Esophagus squamous epithelium (tissue), 5 donors: ENCODE measurements around the gene KLHDC8A. TPM values are rescaled to one million over a fixed set of nuclear protein-coding genes. Genes with fewer than 3 reads are reported as not detected.

ENCODE experiments used
- DNase-seq: peaks from one replicate; lab custom pipeline; 2025; lab: John Stamatoyannopoulos, UW
- H3K27ac ChIP-seq, 4 donors: fragments of 200-600 bp; sonication (generic); one replicate each; pipeline ENCODE4 v1.5.1; 2016 to 2019; ENCODE audit warnings: mild to moderate bottlenecking in 1 of 4
- H3K27me3 ChIP-seq, 4 donors: fragments of 200-600 bp; sonication (generic); 1 replicate in 3 of 4; 2 replicates in 1 of 4; pipeline versions ENCODE4 v1.5.1 to v1.6.0; 2017 to 2021; ENCODE audit warnings: antibody characterized with exemption in 1 of 4
- H3K36me3 ChIP-seq, 3 donors: fragments of 200-600 bp; sonication (generic); one replicate each; pipeline ENCODE4 v1.5.1; 2016 to 2019
- H3K4me1 ChIP-seq, 3 donors: fragments of 200-600 bp; sonication (generic); one replicate each; pipeline ENCODE4 v1.5.1; 2017 to 2019
- H3K4me3 ChIP-seq, 4 donors: fragments of 200-600 bp; sonication (generic); 1 replicate in 3 of 4; 2 replicates in 1 of 4; pipeline ENCODE4 v1.5.1; 2016 to 2019; ENCODE audit warnings: mild to moderate bottlenecking in 2 of 4, moderate library complexity in 1 of 4
- H3K9me3 ChIP-seq, 3 donors: fragments of 200-600 bp; sonication (generic); one replicate each; pipeline ENCODE4 v1.5.1; 2016 to 2019
- POLR2A ChIP-seq, 4 donors: fragments of 450-650 bp; IDR thresholded peaks; one replicate each; pipeline ENCODE4 v1.6.1; 2017; ENCODE audit warnings: antibody characterized with exemption in 4 of 4, mild to moderate bottlenecking in 4 of 4, moderate library complexity in 3 of 4
- WGBS, 2 donors: methylation state at CpG; one replicate each; pipeline ENCODE4 v1.1.5; 2018; 5-methylcytosine and 5-hydroxymethylcytosine counted together
- intact Hi-C: fragments of 100-400 bp; cut with DNase I; formaldehyde crosslinking; loops from one replicate; pipeline ENCODE4 v1.15.0; 2022
- total RNA-seq, 4 donors: library from RNA; depleted of rRNA; stranded (reverse); fragments of >200 nt; gene quantifications; one replicate each; pipeline ENCODE4 v1.1.0, GENCODE V29; 2016
- TF ChIP-seq, protein P1 (sequence below), 6 experiments: fragments of 450-650 bp in 4 of 6; fragments of 200-600 bp in 2 of 6; sonication (generic) in 2 of 6; IDR thresholded peaks; one replicate each; pipeline ENCODE4 v1.5.1; 2016 to 2019; ENCODE audit warnings: antibody characterized with exemption in 6 of 6, mild to moderate bottlenecking in 4 of 6, moderate library complexity in 4 of 6
- donor health status: DM: yes; HTN: yes; CAD: no.

KLHDC8A gene
- total RNA-seq, 4 donors from 2014 or later = 0.97 to 4.4 (median 2.1) TPM

- H3K9me3 ChIP-seq = no peaks in the 10 kb centered on the region
- no peak overlapping the region for H3K4me3 ChIP-seq
- WGBS, 2 donors = 85 to 86% methylated on average over 5 to 6 of the region's 6 CpGs
- H3K27me3 ChIP-seq = peaks cover 0 to 29% (median 0%) of the 10 kb centered on the region in 4 donors
- peaks cover 0 to 13% (median 2%) of the 10 kb centered on the region in 3 donors for H3K4me1 ChIP-seq
- no peak overlapping the region for H3K27ac ChIP-seq
- H3K36me3 ChIP-seq = no peaks in the 10 kb centered on the region
- intact Hi-C loops = no loop called here
- DNase-seq = no peak
- TF ChIP-seq, protein P1, sequence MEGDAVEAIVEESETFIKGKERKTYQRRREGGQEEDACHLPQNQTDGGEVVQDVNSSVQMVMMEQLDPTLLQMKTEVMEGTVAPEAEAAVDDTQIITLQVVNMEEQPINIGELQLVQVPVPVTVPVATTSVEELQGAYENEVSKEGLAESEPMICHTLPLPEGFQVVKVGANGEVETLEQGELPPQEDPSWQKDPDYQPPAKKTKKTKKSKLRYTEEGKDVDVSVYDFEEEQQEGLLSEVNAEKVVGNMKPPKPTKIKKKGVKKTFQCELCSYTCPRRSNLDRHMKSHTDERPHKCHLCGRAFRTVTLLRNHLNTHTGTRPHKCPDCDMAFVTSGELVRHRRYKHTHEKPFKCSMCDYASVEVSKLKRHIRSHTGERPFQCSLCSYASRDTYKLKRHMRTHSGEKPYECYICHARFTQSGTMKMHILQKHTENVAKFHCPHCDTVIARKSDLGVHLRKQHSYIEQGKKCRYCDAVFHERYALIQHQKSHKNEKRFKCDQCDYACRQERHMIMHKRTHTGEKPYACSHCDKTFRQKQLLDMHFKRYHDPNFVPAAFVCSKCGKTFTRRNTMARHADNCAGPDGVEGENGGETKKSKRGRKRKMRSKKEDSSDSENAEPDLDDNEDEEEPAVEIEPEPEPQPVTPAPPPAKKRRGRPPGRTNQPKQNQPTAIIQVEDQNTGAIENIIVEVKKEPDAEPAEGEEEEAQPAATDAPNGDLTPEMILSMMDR (IDR thresholded peaks at IDR 0.05) = no peak
- TF ChIP-seq POLR2A (IDR thresholded peaks at IDR 0.05) = no peak
These were observed 24.6 kb upstream of the KLHDC8A start for GRCh38 chr1:205381305-205381704.

- TF ChIP-seq, protein P1 (IDR thresholded peaks at IDR 0.05) = no peak
- TF ChIP-seq POLR2A (IDR thresholded peaks at IDR 0.05) = no peak
These were observed 24.2 kb upstream of the KLHDC8A start for GRCh38 chr1:205380882-205381281.

DNA sequence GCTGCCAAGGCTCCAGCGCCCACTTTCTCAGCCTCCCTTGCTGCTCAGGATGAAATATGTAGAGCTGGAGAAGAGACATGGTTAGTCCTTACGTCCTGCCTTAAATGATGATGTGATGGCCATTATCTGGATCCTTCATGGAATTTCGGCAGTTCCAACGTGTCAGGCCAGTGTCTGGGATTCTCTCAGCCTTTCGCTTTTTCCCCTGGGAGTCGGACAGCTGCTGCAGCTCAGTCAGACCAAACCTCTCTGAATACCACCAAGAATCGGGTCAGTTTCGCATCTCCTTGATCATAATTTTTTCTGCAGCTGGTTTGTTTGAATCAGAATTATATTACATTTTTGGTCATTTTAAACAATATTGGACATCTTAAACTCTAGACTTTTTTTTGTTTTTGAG lies 22.3 kb upstream of the KLHDC8A start:
- WGBS, 2 donors = 72 to 75% methylated on average over 8 of the region's 8 CpGs
- intact Hi-C loops = no loop called here

More at GRCh38 chr1:205380882-205381281, 24.2 kb upstream of the KLHDC8A start:
- intact Hi-C loops = no loop called here
- DNase-seq = no peak
- no peaks in the 10 kb centered on the region for H3K9me3 ChIP-seq
- WGBS, 2 donors = 68 to 100% methylated on average over 2 of the region's 2 CpGs
- H3K36me3 ChIP-seq = no peaks in the 10 kb centered on the region
- H3K4me1 ChIP-seq = peaks cover 0 to 17% (median 6%) of the 10 kb centered on the region in 3 donors
- peaks cover 0 to 29% (median 0%) of the 10 kb centered on the region in 4 donors for H3K27me3 ChIP-seq
- H3K27ac ChIP-seq = no peak overlapping the region
- no peak overlapping the region for H3K4me3 ChIP-seq

DNA sequence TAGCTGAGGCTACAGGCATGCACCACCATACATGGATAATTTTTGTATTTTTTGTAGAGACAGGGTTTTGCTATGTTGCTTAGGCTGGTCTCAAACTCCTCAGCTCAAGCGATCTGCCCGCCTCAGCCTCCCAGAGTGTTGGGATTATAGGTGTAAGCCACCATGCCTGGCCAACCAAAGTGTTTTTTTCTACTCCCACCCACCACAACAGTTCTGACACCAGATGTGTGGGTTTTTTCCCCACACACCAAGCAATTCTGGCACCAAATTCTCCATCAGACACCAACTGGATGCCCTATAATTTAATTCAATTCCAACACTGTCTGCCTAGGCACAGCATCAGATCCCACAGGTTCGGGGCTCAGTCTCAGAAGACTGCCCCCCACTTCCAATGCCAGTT lies 20.6 kb upstream of the KLHDC8A start:
- intact Hi-C loops = no loop called here
- H3K27me3 ChIP-seq = peaks cover 0 to 49% (median 0%) of the 10 kb centered on the region in 4 donors
- peaks cover 0 to 52% (median 28%) of the 10 kb centered on the region in 3 donors for H3K4me1 ChIP-seq
- H3K9me3 ChIP-seq = no peaks in the 10 kb centered on the region
- no peak for TF ChIP-seq POLR2A (IDR thresholded peaks at IDR 0.05)
- TF ChIP-seq, protein P1 (IDR thresholded peaks at IDR 0.05) = no peak
- no peaks in the 10 kb centered on the region for H3K36me3 ChIP-seq
- WGBS, 2 donors = 90 to 93% methylated on average over 3 of the region's 3 CpGs
- H3K4me3 ChIP-seq = no peak overlapping the region
- peak overlapping the region in 2 of 4 donors; percentile 41 to 77 for H3K27ac ChIP-seq
- no peak for DNase-seq

More for the DNA sequence above, 22.3 kb upstream of the KLHDC8A start:
- Histone ChIP-seq H3K9me3 (no peaks in the 10 kb centered on the region), H3K4me1 (peaks cover 0 to 35% (median 19%) of the 10 kb centered on the region in 3 donors), H3K27me3 (peaks cover 0 to 38% (median 0%) of the 10 kb centered on the region in 4 donors), H3K36me3 (no peaks in the 10 kb centered on the region), H3K4me3 (no peak overlapping the region), H3K27ac (no peak overlapping the region)
- TF ChIP-seq, protein P1 (IDR thresholded peaks at IDR 0.05) = no peak
- no peak for TF ChIP-seq POLR2A (IDR thresholded peaks at IDR 0.05)
- no peak for DNase-seq

DNA sequence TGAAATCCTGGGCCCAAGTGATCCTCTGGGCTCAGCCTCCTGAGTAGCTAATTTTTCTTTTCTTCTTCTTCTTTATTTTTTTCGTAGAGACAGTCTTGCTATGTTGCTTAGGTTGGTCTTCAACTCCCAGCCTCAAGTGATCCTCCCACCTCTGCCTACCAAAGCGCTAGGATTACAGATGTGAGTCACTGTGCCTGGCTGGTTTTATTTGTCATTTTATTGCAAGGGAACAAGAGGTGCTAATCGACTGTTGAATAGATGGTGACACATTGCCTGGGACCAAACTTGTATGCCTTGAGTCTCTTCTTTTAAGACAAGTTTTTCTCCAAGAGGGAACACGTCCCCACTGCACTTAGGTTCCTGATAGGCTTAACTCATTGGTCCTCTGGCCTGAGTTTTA lies 20.0 kb upstream of the KLHDC8A start:
- TF ChIP-seq, protein P1 (IDR thresholded peaks at IDR 0.05) = no peak
- no peak for TF ChIP-seq POLR2A (IDR thresholded peaks at IDR 0.05)
- no peak overlapping the region for H3K4me3 ChIP-seq
- 30 to 38% methylated on average over 4 of the region's 4 CpGs for WGBS, 2 donors
- H3K36me3 ChIP-seq = no peaks in the 10 kb centered on the region
- peaks cover 0 to 52% (median 0%) of the 10 kb centered on the region in 4 donors for H3K27me3 ChIP-seq
- H3K9me3 ChIP-seq = no peaks in the 10 kb centered on the region
- peaks cover 0 to 58% (median 35%) of the 10 kb centered on the region in 3 donors for H3K4me1 ChIP-seq
- peak overlapping the region in 3 of 4 donors; percentile 6 to 82 (median 77) for H3K27ac ChIP-seq
- intact Hi-C loops = no loop called here
- DNase-seq = no peak
